HEK293 (cell line): ENCODE measurements around the gene ZNF790.

Experiments
- BCL11A ChIP-seq: fragments of 450-650 bp; formaldehyde crosslinking; IDR thresholded peaks from 2 replicates; pipeline ENCODE4 v1.5.1; 2016; ENCODE audit warnings: low read depth, missing biosample characterization, missing genetic modification characterization
- GLI2 ChIP-seq: fragments of 450-650 bp; formaldehyde crosslinking; IDR thresholded peaks from 2 replicates; pipeline ENCODE4; 2017; ENCODE audit warnings: missing biosample characterization, missing genetic modification characterization, low read depth, borderline replicate concordance
- INSM2 ChIP-seq: fragments of 450-650 bp; formaldehyde crosslinking; IDR thresholded peaks from 2 replicates; pipeline ENCODE4 v1.5.1; 2016; ENCODE audit warnings: missing biosample characterization, missing genetic modification characterization
- KLF16 ChIP-seq: fragments of 450-650 bp; formaldehyde crosslinking; IDR thresholded peaks from 2 replicates; pipeline ENCODE4 v1.5.1; 2017; ENCODE audit warnings: missing biosample characterization, missing genetic modification characterization
- KLF7 ChIP-seq: fragments of 450-650 bp; formaldehyde crosslinking; IDR thresholded peaks from 2 replicates; pipeline ENCODE4 v1.5.1; 2016; ENCODE audit warnings: missing biosample characterization, missing genetic modification characterization, borderline replicate concordance
- KLF9 ChIP-seq: fragments of 450-650 bp; formaldehyde crosslinking; IDR thresholded peaks from 2 replicates; pipeline ENCODE4 v1.5.1; 2016; ENCODE audit warnings: missing biosample characterization, missing genetic modification characterization, low read depth
- MYNN ChIP-seq: fragments of 450-650 bp; formaldehyde crosslinking; IDR thresholded peaks from 2 replicates; pipeline ENCODE4 v1.5.1; 2016; ENCODE audit warnings: missing biosample characterization, missing genetic modification characterization, borderline replicate concordance
- MZF1 ChIP-seq: fragments of 450-650 bp; formaldehyde crosslinking; IDR thresholded peaks from 2 replicates; pipeline ENCODE4 v1.5.1; 2017; ENCODE audit warnings: missing biosample characterization, missing genetic modification characterization, borderline replicate concordance
- PATZ1 ChIP-seq: fragments of 450-650 bp; formaldehyde crosslinking; IDR thresholded peaks from 2 replicates; pipeline ENCODE4 v1.5.1; 2016; ENCODE audit warnings: missing biosample characterization, missing genetic modification characterization
- PRDM1 ChIP-seq: fragments of 450-650 bp; formaldehyde crosslinking; IDR thresholded peaks from 2 replicates; pipeline ENCODE4; 2016; ENCODE audit warnings: missing biosample characterization, missing genetic modification characterization
- ZBTB21 ChIP-seq: fragments of 450-650 bp; formaldehyde crosslinking; IDR thresholded peaks from 2 replicates; pipeline ENCODE4 v1.5.1; 2017; ENCODE audit warnings: missing biosample characterization, missing genetic modification characterization
- ZBTB26 ChIP-seq: fragments of 450-650 bp; formaldehyde crosslinking; optimal IDR thresholded peaks from 2 replicates; pipeline ENCODE3; 2016; ENCODE audit warnings: missing biosample characterization, mild to moderate bottlenecking, missing genetic modification characterization
- ZBTB48 ChIP-seq: fragments of 450-650 bp; formaldehyde crosslinking; IDR thresholded peaks from 2 replicates; pipeline ENCODE4 v1.5.1; 2016; ENCODE audit warnings: missing biosample characterization, missing genetic modification characterization
- ZBTB7A ChIP-seq: fragments of 450-650 bp; formaldehyde crosslinking; IDR thresholded peaks from 2 replicates; pipeline ENCODE4 v1.5.1; 2016; ENCODE audit warnings: low read depth, missing biosample characterization, missing genetic modification characterization
- ZBTB8A ChIP-seq: fragments of 450-650 bp; formaldehyde crosslinking; IDR thresholded peaks from 2 replicates; pipeline ENCODE4 v1.5.1; 2016; ENCODE audit warnings: missing biosample characterization, missing genetic modification characterization
- ZEB2 ChIP-seq: fragments of 450-650 bp; formaldehyde crosslinking; IDR thresholded peaks from 2 replicates; pipeline ENCODE4 v1.5.1; 2016; ENCODE audit warnings: missing biosample characterization, missing genetic modification characterization
- ZNF121 ChIP-seq: fragments of 450-650 bp; formaldehyde crosslinking; IDR thresholded peaks from 2 replicates; pipeline ENCODE4 v1.5.1; 2016; ENCODE audit warnings: missing biosample characterization, missing genetic modification characterization
- ZNF133 ChIP-seq: fragments of 450-650 bp; formaldehyde crosslinking; IDR thresholded peaks from 2 replicates; pipeline ENCODE4 v1.5.1; 2016; ENCODE audit warnings: missing biosample characterization, missing genetic modification characterization
- ZNF157 ChIP-seq: fragments of 450-650 bp; formaldehyde crosslinking; IDR thresholded peaks from 2 replicates; pipeline ENCODE4 v1.5.1; 2016; ENCODE audit warnings: missing biosample characterization, missing genetic modification characterization
- ZNF175 ChIP-seq: fragments of 450-650 bp; formaldehyde crosslinking; IDR thresholded peaks from 2 replicates; pipeline ENCODE4 v1.5.1; 2016; ENCODE audit warnings: missing biosample characterization, missing genetic modification characterization
- ZNF2 ChIP-seq: fragments of 450-650 bp; formaldehyde crosslinking; IDR thresholded peaks from 2 replicates; pipeline ENCODE4 v1.5.1; 2016; ENCODE audit warnings: missing biosample characterization, missing genetic modification characterization
- ZNF202 ChIP-seq: fragments of 450-650 bp; formaldehyde crosslinking; IDR thresholded peaks from 2 replicates; pipeline ENCODE4 v1.5.1; 2016; ENCODE audit warnings: missing biosample characterization, missing genetic modification characterization, borderline replicate concordance
- ZNF248 ChIP-seq: fragments of 450-650 bp; formaldehyde crosslinking; IDR thresholded peaks from 2 replicates; pipeline ENCODE4 v1.5.1; 2017; ENCODE audit warnings: missing biosample characterization, missing genetic modification characterization
- ZNF362 ChIP-seq: fragments of 450-650 bp; formaldehyde crosslinking; IDR thresholded peaks from 2 replicates; pipeline ENCODE4 v1.5.1; 2016; ENCODE audit warnings: missing biosample characterization, missing genetic modification characterization
- ZNF366 ChIP-seq: fragments of 450-650 bp; formaldehyde crosslinking; conservative IDR thresholded peaks from 2 replicates; pipeline ENCODE4 v1.5.1; 2016; ENCODE audit warnings: missing biosample characterization, missing genetic modification characterization
- ZNF423 ChIP-seq: fragments of 450-650 bp; formaldehyde crosslinking; IDR thresholded peaks from 2 replicates; pipeline ENCODE4 v1.5.1; 2016; ENCODE audit warnings: missing biosample characterization, missing genetic modification characterization
- ZNF488 ChIP-seq: fragments of 450-650 bp; formaldehyde crosslinking; IDR thresholded peaks from 2 replicates; pipeline ENCODE4 v1.5.1; 2016; ENCODE audit warnings: missing biosample characterization, missing genetic modification characterization
- ZNF514 ChIP-seq: fragments of 450-650 bp; formaldehyde crosslinking; IDR thresholded peaks from 2 replicates; pipeline ENCODE4 v1.5.1; 2016; ENCODE audit warnings: missing biosample characterization, missing genetic modification characterization
- ZNF530 ChIP-seq: fragments of 450-650 bp; formaldehyde crosslinking; IDR thresholded peaks from 2 replicates; pipeline ENCODE4 v1.5.1; 2016; ENCODE audit warnings: low read depth, missing biosample characterization, missing genetic modification characterization
- ZNF549 ChIP-seq: fragments of 450-650 bp; IDR thresholded peaks from 2 replicates; pipeline ENCODE4 v1.5.1; 2018; ENCODE audit warnings: missing biosample characterization, missing genetic modification characterization, mild to moderate bottlenecking, inconsistent platforms, moderate library complexity
- ZNF645 ChIP-seq: fragments of 450-650 bp; formaldehyde crosslinking; IDR thresholded peaks from 2 replicates; pipeline ENCODE4; 2016; ENCODE audit warnings: missing biosample characterization, missing genetic modification characterization
- ZSCAN16 ChIP-seq: fragments of 450-650 bp; formaldehyde crosslinking; IDR thresholded peaks from 2 replicates; pipeline ENCODE4 v1.5.1; 2016; ENCODE audit warnings: missing biosample characterization, missing genetic modification characterization
- ZSCAN30 ChIP-seq: fragments of 450-650 bp; IDR thresholded peaks from 2 replicates; pipeline ENCODE4 v1.5.1; 2018; ENCODE audit warnings: missing biosample characterization, mild to moderate bottlenecking, missing genetic modification characterization, moderate library complexity

Gene ZNF790

GRCh38 chr19:36771261-36772231, 66.6 kb downstream of the ZNF790 start (continued):
- TF ChIP-seq GLI2 (tag by site-specific recombination), result no peak
- no peak for TF ChIP-seq ZEB2
- no peak for TF ChIP-seq ZNF175
- no peak for TF ChIP-seq KLF16 (tag by site-specific recombination)
- TF ChIP-seq PATZ1 (tag by site-specific recombination), result peak; percentile 74
- TF ChIP-seq ZNF549 (tag by site-specific recombination), result no peak
- no peak for TF ChIP-seq INSM2 (tag by site-specific recombination)
- no peak for TF ChIP-seq MZF1 (tag by site-specific recombination)
- TF ChIP-seq ZBTB8A (tag by site-specific recombination), result peak; percentile 33
- TF ChIP-seq ZNF488 (tag by site-specific recombination), result no peak
- TF ChIP-seq PRDM1 (tag by site-specific recombination), result peak; percentile 98
- no peak for TF ChIP-seq ZSCAN16 (tag by site-specific recombination)
- TF ChIP-seq ZNF202 (tag by site-specific recombination), result no peak
- no peak for TF ChIP-seq ZNF133
- peak; percentile 38; the same call in 1 of the 2 replicates for TF ChIP-seq ZNF366
- no peak for TF ChIP-seq KLF9 (tag by site-specific recombination)
- no peak for TF ChIP-seq BCL11A (tag by site-specific recombination)
- no peak for TF ChIP-seq ZBTB26 (tag by site-specific recombination)
- TF ChIP-seq ZBTB21 (tag by site-specific recombination), result no peak; the same call in 1 of the 2 replicates
- TF ChIP-seq ZNF121, result no peak
- TF ChIP-seq ZSCAN30 (tag by site-specific recombination), result no peak
- no peak for TF ChIP-seq ZNF2 (tag by site-specific recombination)
- no peak for TF ChIP-seq ZNF530 (tag by site-specific recombination)
- no peak for TF ChIP-seq ZNF362 (tag by site-specific recombination)
- no peak for TF ChIP-seq ZNF423
- no peak for TF ChIP-seq ZNF645 (tag by site-specific recombination)
- no peak for TF ChIP-seq ZNF157 (tag by site-specific recombination)
- no peak for TF ChIP-seq ZBTB7A (tag by site-specific recombination)
- TF ChIP-seq ZNF514, result no peak; the same call in 1 of the 2 replicates
- TF ChIP-seq ZBTB48 (tag by site-specific recombination), result no peak; the same call in 1 of the 2 replicates
- no peak for TF ChIP-seq MYNN (tag by site-specific recombination)
- TF ChIP-seq ZNF248 (tag by site-specific recombination), result no peak
- TF ChIP-seq KLF7 (tag by site-specific recombination), result no peak
